HepG2 (cell line): ENCODE data around the gene LEMD2. TPM values are rescaled to one million over a fixed set of nuclear protein-coding genes. Genes with fewer than 3 reads are reported as not detected.

Source experiments
- ATF3 ChIP-seq: sonication (generic); formaldehyde crosslinking; IDR thresholded peaks from 2 replicates; pipeline ENCODE4 v1.4.0; 2020; ENCODE audit warnings: missing genetic modification reagents
- JUN ChIP-seq: sonication (generic); formaldehyde crosslinking; IDR thresholded peaks from 2 replicates; pipeline ENCODE4 v1.4.0; 2020; ENCODE audit warnings: mild to moderate bottlenecking, missing genetic modification reagents
- MAFK ChIP-seq, 2 experiments: IDR thresholded peaks in 1 of 2; conservative IDR thresholded peaks in 1 of 2; 2 replicates each; pipeline ENCODE4 v1.6.1; 2011; ENCODE audit warnings: improper control_type of control experiment in 2 of 2, low read length in 2 of 2
- MAX ChIP-seq: IDR thresholded peaks from 2 replicates; pipeline ENCODE4 v1.6.1; 2012; ENCODE audit warnings: inconsistent platforms
- MLXIP ChIP-seq: sonication (generic); formaldehyde crosslinking; IDR thresholded peaks from 2 replicates; pipeline ENCODE4 v1.9.0; 2021; ENCODE audit warnings: missing genetic modification reagents, borderline replicate concordance
- MXD1 ChIP-seq: sonication (generic); formaldehyde crosslinking; IDR thresholded peaks from 2 replicates; pipeline ENCODE4 v1.4.0; 2020; ENCODE audit warnings: mild to moderate bottlenecking, missing genetic modification reagents
- MZF1 ChIP-seq: sonication (generic); formaldehyde crosslinking; IDR thresholded peaks from 2 replicates; pipeline ENCODE4 v1.8.1; 2023; ENCODE audit warnings: mild to moderate bottlenecking, missing genetic modification reagents, borderline replicate concordance
- SMAD9 ChIP-seq: sonication (generic); formaldehyde crosslinking; IDR thresholded peaks from 2 replicates; pipeline ENCODE4 v1.5.1; 2020; ENCODE audit warnings: mild to moderate bottlenecking, missing genetic modification reagents
- ZBTB26 ChIP-seq: IDR thresholded peaks from 2 replicates; pipeline ENCODE4 v1.6.1; 2016; ENCODE audit warnings: missing compliant biosample characterization, missing genetic modification reagents, borderline replicate concordance
- ZNF646 ChIP-seq: sonication (generic); formaldehyde crosslinking; IDR thresholded peaks from 2 replicates; pipeline ENCODE4 v1.9.0; 2021; ENCODE audit warnings: mild to moderate bottlenecking, missing genetic modification reagents
- ZNF704 ChIP-seq: sonication (generic); formaldehyde crosslinking; IDR thresholded peaks from 2 replicates; pipeline ENCODE4 v1.8.1; 2023; ENCODE audit warnings: mild to moderate bottlenecking, inconsistent platforms, moderate library complexity, missing genetic modification reagents, borderline replicate concordance
- ZNF761 ChIP-seq: sonication (generic); formaldehyde crosslinking; conservative IDR thresholded peaks from 2 replicates; pipeline ENCODE4 v1.4.0; 2020; ENCODE audit warnings: mild to moderate bottlenecking, missing genetic modification reagents
- ZSCAN20 ChIP-seq: sonication (generic); formaldehyde crosslinking; IDR thresholded peaks from 2 replicates; pipeline ENCODE4 v1.4.0; 2020; ENCODE audit warnings: missing genetic modification reagents, mild to moderate bottlenecking, borderline replicate concordance
- ZSCAN30 ChIP-seq: sonication (generic); formaldehyde crosslinking; IDR thresholded peaks from 2 replicates; pipeline ENCODE4 v1.5.0; 2020; ENCODE audit warnings: mild to moderate bottlenecking, missing genetic modification reagents
- polyA plus RNA-seq, 8 experiments: library from polyadenylated mRNA; depleted of rRNA in 3 of 8; stranded (reverse) in 7 of 8; unstranded in 1 of 8; fragments of >200 nt; fragmentation: Illumina TruSeq in 4 of 8; extraction: Trizol in 4 of 8; gene quantifications; 2 replicates each; pipeline versions ENCODE4 v1.2.1 to v1.2.3, GENCODE V29; 2011 to 2016; ENCODE audit warnings: low read depth in 4 of 8, missing spikeins in 1 of 8, mixed read lengths in 1 of 8; ENCODE audit not compliant: insufficient read depth in 1 of 8
- total RNA-seq, 5 experiments: library from RNA; depleted of rRNA; stranded (reverse); fragments of >200 nt; fragmentation: Illumina TruSeq; extraction: Trizol; gene quantifications; 2 replicates each; pipeline ENCODE4 v1.2.3, GENCODE V29; 2016; ENCODE audit warnings: low read depth in 1 of 5

LEMD2 gene
- total and polyA plus RNA-seq, 2 of the 13 experiments (the other 11 are each of a cell fraction or from before 2014, with no cell fraction given), result 45.2 to 62.9 TPM

GRCh38 chr6:33740204-33740608 lies 48.7 kb downstream of the LEMD2 start (continued):
- no peak for TF ChIP-seq MLXIP (CRISPR knock-in tag)
- peak; percentile 18 to 29; a peak in 2 of 4 replicates for TF ChIP-seq MAFK (conservative IDR thresholded peaks at IDR 0.05 in 1 of 2, IDR thresholded peaks at IDR 0.05 in 1 of 2; ENCODE audit: low read length in 2 of 2)
- no peak for TF ChIP-seq ZNF704 (CRISPR knock-in tag)
- no peak for TF ChIP-seq ZNF761 (CRISPR knock-in tag)
- no peak for TF ChIP-seq MZF1 (CRISPR knock-in tag)
- no peak for TF ChIP-seq ZSCAN30 (CRISPR knock-in tag)
- no peak for TF ChIP-seq JUN (CRISPR knock-in tag)
- TF ChIP-seq ZNF646, result no peak
- no peak; the same call in 1 of the 2 replicates for TF ChIP-seq MAX
- TF ChIP-seq ATF3, result peak; percentile 86
- no peak for TF ChIP-seq MXD1 (CRISPR knock-in tag)
- TF ChIP-seq ZBTB26 (CRISPR knock-in tag), result no peak
- TF ChIP-seq SMAD9 (CRISPR knock-in tag), result no peak
- no peak for TF ChIP-seq ZSCAN20
